AG08396 (cell line): ENCODE measurements around the gene SLC39A11.

ENCODE experiments used
- DNase-seq: peaks from one replicate; pipeline ENCODE4 v3.0.0; 2012; ENCODE audit warnings: low spot score, mixed read lengths

Gene SLC39A11

DNA sequence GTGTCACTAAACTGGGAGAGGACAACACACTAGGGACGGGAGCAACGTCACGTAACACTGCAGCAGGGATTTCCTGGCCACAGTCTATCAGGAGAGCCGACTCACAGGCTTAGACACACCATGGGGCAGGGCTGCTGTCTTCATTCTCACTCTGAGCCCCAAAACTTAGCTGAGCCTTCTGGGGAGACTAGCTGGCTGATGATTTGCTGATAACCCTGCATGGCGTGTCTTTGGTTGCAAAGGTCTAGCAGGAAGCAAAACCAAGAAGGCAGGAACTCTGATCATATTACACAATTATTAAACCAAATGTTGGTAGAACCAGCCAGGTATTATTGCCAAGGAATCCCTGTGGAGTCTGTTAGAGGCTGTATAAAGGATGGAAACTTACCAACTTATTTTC, 345.0 kb downstream of the SLC39A11 start:
- no peak for DNase-seq

DNA sequence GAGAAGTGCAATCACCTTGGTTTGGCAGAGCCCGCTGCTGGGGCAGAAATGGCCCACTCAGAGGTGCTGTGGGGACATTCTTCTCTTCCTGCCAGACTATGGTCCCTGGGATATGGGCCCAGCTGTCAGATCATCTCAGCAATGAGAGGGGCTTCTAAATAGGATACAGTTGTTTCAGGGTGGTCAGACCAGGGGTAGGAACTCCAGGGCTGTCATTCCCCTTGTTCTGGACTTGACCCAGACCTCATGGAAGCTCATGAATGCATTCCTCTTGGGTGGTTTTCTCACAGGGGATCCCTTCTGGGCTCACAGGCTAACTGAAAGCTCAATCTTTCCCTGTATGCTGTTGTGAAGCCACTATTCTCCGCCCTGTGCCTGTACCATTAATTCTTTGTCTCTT, 347.2 kb downstream of the SLC39A11 start:
- DNase-seq: no peak

DNA sequence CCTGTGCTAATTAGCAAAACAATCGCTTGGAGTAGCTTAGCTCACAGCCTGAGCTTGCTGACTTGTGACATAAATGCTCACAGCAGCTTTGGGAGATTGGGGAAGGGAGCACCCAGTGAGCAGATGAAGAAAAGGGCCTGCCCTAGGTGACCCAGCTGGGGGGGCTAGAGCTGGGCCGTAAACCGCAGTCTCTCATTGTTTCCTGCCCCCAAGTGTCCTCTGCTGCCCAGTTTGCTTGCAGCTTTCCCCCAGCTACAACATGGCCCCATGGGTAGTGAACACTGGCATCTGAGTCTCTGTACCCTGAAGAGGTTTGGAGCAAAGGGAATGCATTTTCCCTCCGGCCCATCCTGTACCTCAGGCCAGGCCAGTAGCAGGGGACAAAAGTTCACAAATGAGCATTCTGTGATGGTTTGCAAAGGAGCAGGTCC, 349.4 kb downstream of the SLC39A11 start:
- no peak for DNase-seq

DNA sequence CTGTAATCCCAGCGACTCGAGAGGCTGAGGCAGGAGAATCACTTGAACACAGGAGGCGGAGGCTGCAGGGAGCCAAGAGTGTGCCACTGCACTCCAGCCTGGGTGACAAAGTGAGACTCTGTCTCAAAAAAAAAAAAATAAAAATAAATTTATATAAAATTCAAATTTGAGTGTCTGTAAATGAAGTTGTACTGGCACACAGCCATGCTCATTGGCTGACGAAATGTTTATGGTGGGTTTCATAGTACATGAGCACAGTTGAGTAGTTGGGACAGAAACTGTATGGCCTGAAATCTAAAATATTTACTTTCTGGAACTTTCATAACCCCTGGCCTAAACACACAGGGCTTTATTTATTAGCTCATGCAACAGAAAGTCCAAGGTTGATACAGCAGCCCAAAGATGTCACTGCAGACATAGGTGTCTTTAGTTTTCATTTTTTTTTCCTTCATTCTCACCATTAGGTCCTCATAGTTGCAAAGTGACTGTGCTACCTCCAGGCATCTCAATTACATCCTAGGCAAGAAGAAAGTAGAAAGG, 355.3 kb downstream of the SLC39A11 start:
- no peak for DNase-seq

DNA sequence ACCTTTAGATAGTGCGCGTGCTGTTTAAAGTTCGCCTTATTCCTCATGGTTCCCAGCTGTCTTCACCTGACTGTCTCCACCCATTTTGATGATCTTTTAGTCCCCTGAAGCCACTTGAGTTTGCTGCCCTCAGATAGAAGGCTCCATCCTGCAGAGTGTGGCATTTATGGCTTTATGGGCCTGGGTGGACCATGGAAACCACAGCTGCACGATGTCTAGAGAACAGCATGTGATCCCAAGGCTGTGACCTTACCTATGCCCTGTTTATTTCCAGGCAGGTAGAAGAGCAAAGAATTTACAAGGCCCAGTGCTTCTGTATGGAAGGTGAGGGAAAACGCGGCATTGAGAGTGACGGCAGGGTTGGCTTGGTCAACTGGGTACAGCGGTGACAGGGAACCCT, 356.9 kb downstream of the SLC39A11 start:
- no peak for DNase-seq

DNA sequence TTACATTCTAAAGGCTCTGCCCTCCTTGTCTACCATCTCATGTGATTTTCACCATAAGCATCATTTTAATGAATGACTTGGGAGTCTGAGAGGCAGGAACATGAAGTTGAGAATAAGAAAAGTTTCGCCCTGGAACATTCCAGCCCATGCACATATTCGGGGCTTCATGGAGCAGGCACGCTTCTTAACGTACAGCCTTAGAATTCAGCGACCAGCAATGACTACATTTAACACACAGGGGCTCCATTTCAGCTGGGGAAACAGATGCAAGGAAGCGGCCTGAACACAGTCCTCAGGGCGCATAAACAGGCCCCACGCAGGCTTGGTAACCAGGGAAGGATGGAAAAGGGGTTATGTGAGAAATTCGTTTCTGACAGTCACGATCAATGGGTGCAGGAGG, 357.4 kb downstream of the SLC39A11 start:
- no peak for DNase-seq

- DNase-seq: no peak
Observed at GRCh38 chr17:72734613-72735012, 357.9 kb downstream of the SLC39A11 start.

GRCh38 chr17:72733619-72734282, 358.7 kb downstream of the SLC39A11 start:
- no peak for DNase-seq

DNA sequence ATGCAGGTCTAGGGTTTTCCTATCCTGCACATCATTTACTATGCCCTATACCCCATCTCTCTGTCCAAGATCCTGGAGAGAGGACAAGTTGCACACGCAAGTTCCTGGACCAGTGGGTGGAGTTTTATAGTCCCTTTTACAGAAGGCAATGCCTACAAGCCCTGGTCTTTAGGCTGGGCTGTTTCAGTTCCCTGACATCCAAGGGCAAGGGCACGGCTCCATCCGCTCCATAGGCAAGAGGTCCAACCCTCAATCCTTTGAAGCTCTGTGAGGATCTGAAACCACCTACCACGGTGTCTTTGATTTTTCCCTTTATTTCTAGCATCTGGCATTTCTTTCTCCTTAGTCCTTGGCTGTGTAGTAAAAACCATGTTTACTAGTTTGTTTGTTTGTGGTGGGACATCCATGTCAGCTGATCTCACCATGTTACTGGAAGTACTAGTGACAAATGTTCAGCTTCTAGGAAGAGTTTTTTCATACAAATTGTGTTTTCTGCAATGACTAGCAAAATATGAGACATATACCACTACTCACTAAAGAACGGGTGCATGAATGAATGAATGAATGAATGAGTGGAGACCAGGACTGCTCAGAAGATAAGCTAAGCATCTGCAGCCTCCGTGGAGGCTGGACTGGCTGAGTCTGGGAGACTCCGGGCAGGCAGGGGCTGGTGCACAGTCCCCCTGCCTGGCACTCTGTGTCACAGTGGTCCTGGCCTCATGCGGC, 359.4 kb downstream of the SLC39A11 start:
- no peak for DNase-seq

DNA sequence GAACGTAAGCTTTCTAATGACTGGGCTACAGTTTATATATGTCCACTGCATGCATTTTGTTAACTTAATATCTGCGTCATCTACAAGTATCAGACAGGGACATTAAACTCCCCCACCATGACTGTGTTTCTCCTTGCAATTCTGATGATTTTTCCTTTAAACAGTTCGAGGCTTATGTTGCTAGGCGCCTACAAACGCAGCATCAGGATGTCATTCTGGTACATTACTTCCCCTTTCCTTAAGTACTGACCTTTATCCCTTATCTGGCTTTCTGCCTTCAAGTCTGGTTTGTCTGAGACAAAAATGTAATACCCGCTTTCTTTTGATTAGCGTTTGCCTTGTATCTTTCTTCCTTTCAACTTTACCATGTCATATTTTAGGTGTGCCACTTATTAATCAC, 362.4 kb downstream of the SLC39A11 start:
- no peak for DNase-seq

- DNase-seq: peak; percentile 20
Observed at GRCh38 chr17:72726936-72727335, 365.6 kb downstream of the SLC39A11 start.

DNA sequence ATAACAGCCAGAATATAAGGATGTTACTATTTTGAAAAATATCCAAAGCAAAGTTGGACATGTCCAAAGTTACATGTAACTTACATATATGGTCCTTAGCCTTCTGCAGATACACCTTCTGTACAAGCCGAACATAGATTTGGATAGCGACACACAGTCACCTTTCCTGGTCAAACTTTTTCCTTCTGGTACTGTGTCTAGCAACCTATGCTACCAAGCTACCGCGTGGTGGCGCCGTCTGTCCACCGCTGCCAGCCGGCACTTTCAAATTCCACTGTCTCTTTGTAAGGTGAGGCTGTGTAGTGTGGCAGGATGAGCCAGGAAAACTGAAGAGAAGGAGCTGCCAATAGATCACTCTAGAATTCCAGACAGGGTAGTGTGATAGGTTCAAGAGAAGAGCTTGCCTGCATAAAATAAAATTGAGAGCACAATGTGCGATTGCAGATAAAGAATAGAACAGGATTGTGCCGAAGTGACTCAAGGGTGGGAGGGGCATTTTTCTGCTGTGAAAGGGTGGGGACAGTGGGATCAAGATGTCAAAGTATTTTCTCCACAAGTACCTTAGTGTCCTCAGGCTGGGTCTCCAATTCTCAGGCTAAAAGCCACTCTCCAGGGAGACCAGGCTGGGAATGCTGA, 366.9 kb downstream of the SLC39A11 start:
- DNase-seq: peak; percentile 72

GRCh38 chr17:72724267-72724666, 368.2 kb downstream of the SLC39A11 start:
- no peak for DNase-seq

- no peak for DNase-seq
Observed at GRCh38 chr17:72723711-72724110, 368.8 kb downstream of the SLC39A11 start.

DNA sequence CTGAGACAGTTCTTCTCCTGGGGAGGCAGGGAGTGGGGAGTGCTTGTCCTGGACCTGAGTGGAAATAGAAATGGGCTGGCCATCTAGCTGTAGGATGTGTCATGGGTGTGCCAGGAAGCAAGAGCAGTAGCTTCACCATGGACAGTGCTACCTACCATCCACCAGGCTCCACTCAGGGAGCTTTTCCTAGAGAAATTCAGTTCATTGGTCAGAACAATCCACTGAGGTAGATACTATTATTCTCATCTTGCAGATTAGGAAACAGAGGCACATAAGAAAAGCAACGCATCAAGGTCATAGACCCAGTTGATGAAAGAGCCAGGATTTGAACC, 372.0 kb downstream of the SLC39A11 start:
- no peak for DNase-seq

DNA sequence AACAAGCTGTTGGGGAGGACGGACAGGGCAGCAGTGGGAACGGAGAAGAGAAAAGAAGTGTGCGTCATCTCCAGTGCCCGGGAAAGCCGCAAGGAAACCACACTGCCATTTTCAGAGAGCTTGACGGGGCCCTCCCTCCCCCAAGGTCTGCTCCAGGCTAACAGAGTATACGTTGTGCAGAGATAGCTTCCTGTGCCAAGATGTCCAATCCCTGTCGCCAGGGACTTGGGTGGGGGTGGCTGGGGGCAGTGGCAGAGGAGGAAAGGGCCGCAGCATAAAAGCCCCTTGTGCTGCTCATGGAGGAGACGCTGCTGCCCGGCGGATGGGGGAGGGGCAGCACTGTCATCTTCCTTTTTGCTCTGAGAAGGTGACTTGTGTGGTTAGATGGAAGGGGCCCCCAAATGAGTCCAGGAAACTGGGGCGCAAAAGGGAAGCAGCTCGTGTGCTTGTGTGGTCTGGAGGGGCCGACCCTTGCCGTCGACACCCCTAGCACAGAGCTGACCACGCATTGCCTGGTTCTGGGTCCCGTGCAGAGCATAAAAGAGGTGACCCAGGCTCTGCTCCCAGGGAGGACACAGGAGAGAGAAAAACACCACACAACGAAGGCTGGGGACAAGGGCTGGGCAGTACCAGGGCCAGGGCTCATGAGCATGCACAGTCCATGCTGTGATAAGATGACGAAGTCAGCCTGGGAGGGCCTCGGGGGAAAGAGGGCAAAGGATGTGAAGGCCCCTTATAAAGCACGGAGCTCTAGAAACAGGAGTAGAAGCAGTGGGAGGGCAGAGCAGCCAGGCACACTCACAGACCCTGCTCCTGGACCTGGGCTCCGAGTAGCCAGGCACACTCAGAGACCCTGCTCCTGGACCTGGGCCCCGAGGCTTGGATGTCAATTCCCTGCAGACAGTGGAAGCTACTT, 372.7 kb downstream of the SLC39A11 start:
- no peak for DNase-seq

GRCh38 chr17:72719206-72719577, 373.3 kb downstream of the SLC39A11 start:
- no peak for DNase-seq

DNA sequence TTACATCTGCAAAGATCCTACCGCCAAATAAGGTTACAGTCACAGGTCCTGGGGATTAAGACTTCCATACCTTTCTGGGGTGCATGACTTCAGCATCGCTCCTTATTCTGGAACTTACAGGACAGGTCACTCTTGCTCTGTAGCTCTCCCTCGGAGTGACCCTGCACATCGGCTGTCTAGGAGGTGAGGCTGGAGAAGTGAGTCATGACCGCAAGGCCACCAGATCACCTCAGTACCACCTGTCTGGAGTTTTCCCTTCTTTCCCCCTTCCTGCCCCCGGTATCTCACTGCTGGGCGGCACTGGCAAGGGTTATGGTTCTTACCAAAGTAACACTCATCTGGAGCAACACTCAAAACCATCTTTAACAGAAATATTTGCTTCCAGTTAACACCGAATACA, 374.8 kb downstream of the SLC39A11 start:
- DNase-seq: no peak

GRCh38 chr17:72717276-72717675, 375.2 kb downstream of the SLC39A11 start:
- no peak for DNase-seq

GRCh38 chr17:72715906-72716572, 376.4 kb downstream of the SLC39A11 start:
- peak; percentile 88 for DNase-seq

GRCh38 chr17:72714357-72714966, 378.0 kb downstream of the SLC39A11 start:
- no peak for DNase-seq
